K562 (cell line): ENCODE data around the gene CFAP44. TPM values are rescaled to one million over a fixed set of nuclear protein-coding genes. Genes with fewer than 3 reads are reported as not detected.

Source experiments
- ATAC-seq: fragments of 200-7000 bp; cut with Tn5 transposase; 3 replicates; pipeline ENCODE4 v1.9.1; 2020; ENCODE audit warnings: moderate library complexity
- BruUV-seq: library from RNA; stranded (reverse); fragments of 400-500 nt; replicated peaks from 2 replicates; lab custom pipeline; 2021; lab: Mats Ljungman, UMichigan
- CTCF ChIA-PET: fragments of 300-600 bp; formaldehyde crosslinking; extraction: SDS; loops from one replicate; lab custom pipeline; 2021; ENCODE audit warnings: low intra/inter-chr PET ratio; lab: Yijun Ruan, JAX
- POLR2A ChIA-PET: fragments of 300-600, 350-650 bp; sonication (Branson Sonifier 250); formaldehyde crosslinking; extraction: SDS; loops from one replicate; lab custom pipeline; 2021; ENCODE audit warnings: antibody characterized with exemption, inconsistent platforms; lab: Yijun Ruan, JAX
- DNase-seq, 4 experiments: peaks; one replicate each; pipeline versions ENCODE4 v3.0.0 to v3.0.0-alpha.2; 2011 to 2018; ENCODE audit warnings: low spot score in 3 of 4, mixed read lengths in 3 of 4; ENCODE audit errors: extremely low read depth in 1 of 4
- FAIRE-seq: peaks from 2 replicates; lab custom pipeline; 2011; peaks lifted over from hg19 to GRCh38; lab: Jason Lieb, UNC
- H2AFZ ChIP-seq: 2 replicates; pipeline ENCODE4 v1.6.0; 2011; ENCODE audit warnings: low read depth, low read length, control low read depth, inconsistent platforms
- H3K27ac ChIP-seq: fragments of 200-600 bp; 3 replicates; pipeline ENCODE4 v1.8.0; 2011; ENCODE audit warnings: low read depth, mild to moderate bottlenecking, control low read depth, inconsistent platforms, low read length, moderate library complexity, mixed read lengths; ENCODE audit errors: extremely low read depth
- H3K27me3 ChIP-seq, 2 experiments: fragments of 300-600 bp in 1 of 2; 2 replicates in 1 of 2; 3 replicates in 1 of 2; pipeline versions ENCODE4 v1.6.0 to v1.8.0; 2011; ENCODE audit warnings: inconsistent platforms in 2 of 2, low read length in 2 of 2, mild to moderate bottlenecking in 1 of 2, mixed read lengths in 1 of 2, moderate library complexity in 1 of 2; ENCODE audit not compliant: control insufficient read depth in 2 of 2, insufficient read depth in 2 of 2
- H3K36me3 ChIP-seq: fragments of 300-600 bp; 3 replicates; pipeline ENCODE4 v1.8.0; 2011; ENCODE audit warnings: mild to moderate bottlenecking, low read length, inconsistent platforms; ENCODE audit not compliant: control insufficient read depth, insufficient read depth
- H3K4me1 ChIP-seq, 2 experiments: fragments of 200-600 bp in 1 of 2; replicated peaks in 1 of 2; 2 replicates in 1 of 2; 3 replicates in 1 of 2; pipeline versions ENCODE4 v1.5.1 to v1.8.0; 2011; ENCODE audit warnings: inconsistent platforms in 2 of 2, low read length in 2 of 2, mild to moderate bottlenecking in 1 of 2, mixed read lengths in 1 of 2, moderate library complexity in 1 of 2; ENCODE audit not compliant: control insufficient read depth in 2 of 2, insufficient read depth in 2 of 2
- H3K4me2 ChIP-seq: 2 replicates; pipeline ENCODE4 v1.6.1; 2011; ENCODE audit warnings: low read length, control low read depth, inconsistent platforms, mixed read lengths; ENCODE audit not compliant: insufficient read depth
- H3K4me3 ChIP-seq: fragments of 200-600 bp; sonication (generic), shearing (Covaris generic); 2 replicates; pipeline ENCODE4 v1.5.1; 2016; ENCODE audit warnings: control low read depth, inconsistent platforms
- H3K79me2 ChIP-seq: fragments of 200-600 bp; 3 replicates; pipeline ENCODE4 v1.8.0; 2011; ENCODE audit warnings: low read length, inconsistent platforms; ENCODE audit not compliant: control insufficient read depth, insufficient read depth
- H3K9ac ChIP-seq, 2 experiments: 2 replicates each; pipeline versions ENCODE4 v1.6.0 to v1.6.1; 2011; ENCODE audit warnings: low read depth in 2 of 2, low read length in 2 of 2, control low read depth in 1 of 2, inconsistent platforms in 1 of 2, mild to moderate bottlenecking in 1 of 2, mixed read lengths in 1 of 2; ENCODE audit not compliant: insufficient read depth in 1 of 2
- H3K9me1 ChIP-seq: one replicate; pipeline ENCODE4 v1.6.0; 2011; ENCODE audit warnings: inconsistent platforms, mild to moderate bottlenecking, low read length, moderate library complexity; ENCODE audit not compliant: control insufficient read depth, insufficient read depth
- H3K9me3 ChIP-seq: replicated peaks from 2 replicates; pipeline ENCODE4 v1.5.1; 2011; ENCODE audit warnings: low read depth, low read length, inconsistent platforms; ENCODE audit not compliant: control insufficient read depth, insufficient read depth
- H4K20me1 ChIP-seq: replicated peaks from 2 replicates; pipeline ENCODE4 v1.6.1; 2011; ENCODE audit warnings: low read length, inconsistent platforms, mixed read lengths; ENCODE audit not compliant: control insufficient read depth, insufficient read depth
- ARID1B ChIP-seq: fragments of 450-650 bp; IDR thresholded peaks from 2 replicates; pipeline ENCODE4 v1.6.1; 2016; ENCODE audit warnings: antibody characterized with exemption, mild to moderate bottlenecking, inconsistent platforms
- CLOCK ChIP-seq: fragments of 250-450 bp; sonication (Bioruptor Pico); IDR thresholded peaks from 2 replicates; pipeline ENCODE4 v1.4.0; 2020; ENCODE audit warnings: mild to moderate bottlenecking, moderate library complexity, borderline replicate concordance
- DEAF1 ChIP-seq: fragments of 450-650 bp; formaldehyde crosslinking; IDR thresholded peaks from 2 replicates; pipeline ENCODE4 v1.4.0; 2020; ENCODE audit warnings: mild to moderate bottlenecking, moderate library complexity
- ELF4 ChIP-seq: fragments of 450-650 bp; formaldehyde crosslinking; IDR thresholded peaks from 2 replicates; pipeline ENCODE4 v1.4.0; 2022; ENCODE audit warnings: missing genetic modification characterization
- ETV6 ChIP-seq, 3 experiments: fragments of 150-350 bp in 1 of 3; sonication (generic) in 1 of 3; formaldehyde crosslinking in 1 of 3; IDR thresholded peaks; 2 replicates each; pipeline versions ENCODE4 v1.6.1 to v1.8.0; 2014 to 2022; ENCODE audit warnings: borderline replicate concordance in 2 of 3, low read depth in 2 of 3, antibody characterized with exemption in 1 of 3, low read length in 1 of 3, mild to moderate bottlenecking in 1 of 3, missing genetic modification reagents in 1 of 3
- HDAC1 ChIP-seq, 2 experiments: fragments of 450-650 bp; IDR thresholded peaks; 2 replicates each; pipeline ENCODE4 v1.6.1; 2016 to 2017; ENCODE audit warnings: inconsistent platforms in 1 of 2, mild to moderate bottlenecking in 1 of 2, moderate library complexity in 1 of 2
- HDGF ChIP-seq: fragments of 450-650 bp; IDR thresholded peaks from 2 replicates; pipeline ENCODE4 v1.6.1; 2016
- KAT8 ChIP-seq: fragments of 450-650 bp; IDR thresholded peaks from 2 replicates; pipeline ENCODE4 v1.6.1; 2016; ENCODE audit warnings: low read depth, mild to moderate bottlenecking
- NCOA2 ChIP-seq, 2 experiments: fragments of 450-650 bp; IDR thresholded peaks; 2 replicates each; pipeline ENCODE4 v1.6.1; 2018; ENCODE audit warnings: mild to moderate bottlenecking in 2 of 2, moderate library complexity in 1 of 2; ENCODE audit not compliant: partially characterized antibody in 2 of 2
- POLR3A ChIP-seq: IDR thresholded peaks from 2 replicates; pipeline ENCODE4 v1.6.1; 2011; ENCODE audit warnings: borderline replicate concordance, mild to moderate bottlenecking, moderate library complexity; ENCODE audit not compliant: insufficient read length, insufficient read depth; ENCODE audit errors: extremely low read depth
- PTBP1 ChIP-seq: fragments of 200-400 bp; formaldehyde crosslinking; IDR thresholded peaks from 2 replicates; pipeline ENCODE4 v1.6.1; 2017; ENCODE audit warnings: low read depth, low read length
- SPI1 ChIP-seq: IDR thresholded peaks from 2 replicates; pipeline ENCODE4 v1.6.1; 2011; ENCODE audit warnings: low read depth, low read length, control low read depth, borderline replicate concordance
- TRIM24 ChIP-seq, 2 experiments: fragments of 450-650 bp; IDR thresholded peaks; 2 replicates each; pipeline ENCODE4 v1.6.1; 2016
- ZFP30 ChIP-seq: fragments of 250-450 bp; sonication (Bioruptor Pico); IDR thresholded peaks from 2 replicates; pipeline ENCODE4 v1.8.0; 2022; ENCODE audit warnings: moderate library complexity, mild to moderate bottlenecking, inconsistent platforms, borderline replicate concordance
- ZMIZ1 ChIP-seq, 2 experiments: fragments of 150-350 bp in 1 of 2; IDR thresholded peaks; 2 replicates each; pipeline ENCODE4 v1.6.1; 2012 to 2016; ENCODE audit warnings: low read depth in 2 of 2, low read length in 2 of 2, mild to moderate bottlenecking in 1 of 2, moderate library complexity in 1 of 2
- ZNF707 ChIP-seq: fragments of 250-450 bp; sonication (Bioruptor Pico); conservative IDR thresholded peaks from 2 replicates; pipeline ENCODE4 v1.8.0; 2022; ENCODE audit warnings: inconsistent platforms, mild to moderate bottlenecking, moderate library complexity
- in situ Hi-C: fragments of 300-500 bp; cut with MboI; formaldehyde crosslinking; loops from 4 replicates; pipeline ENCODE4 v1.15.0; 2018; ENCODE audit warnings: inconsistent platforms, mixed read lengths
- intact Hi-C: fragments of 100-400 bp; cut with micrococcal nuclease; formaldehyde crosslinking; loops from 2 replicates; pipeline ENCODE4 v1.14.2; 2022
- polyA plus RNA-seq, 8 experiments: library from polyadenylated mRNA; depleted of rRNA in 4 of 8; stranded (reverse) in 5 of 8; unstranded in 3 of 8; fragments of >200 nt; fragmentation: Nextera tagmentation in 2 of 8; fragmentation: Illumina TruSeq in 1 of 8; extraction: Ambion mirVana in 2 of 8; extraction: Trizol in 1 of 8; gene quantifications; 2 replicates each; pipeline versions ENCODE4 v1.2.1 to v1.2.3, GENCODE V29; 2011 to 2014; ENCODE audit warnings: inconsistent platforms in 1 of 8, missing spikeins in 1 of 8
- total RNA-seq, 7 experiments: library from RNA; depleted of rRNA in 6 of 7; stranded (reverse); fragments of >200 nt in 6 of 7; fragmentation: Illumina TruSeq in 2 of 7; extraction: Trizol in 2 of 7; gene quantifications; 2 replicates each; pipeline versions ENCODE4 v1.2.1 to v1.2.3, GENCODE V29; 2011 to 2021; ENCODE audit warnings: low replicate concordance in 1 of 7

Gene CFAP44
- total and polyA plus RNA-seq, 9 of the 15 experiments (the other 6 are each of a cell fraction or from before 2014, with no cell fraction given) = 0.29 to 2.4 (median 1.1) TPM

GRCh38 chr3:113455446-113455845 is 14.2 kb upstream of the CFAP44 start:
- ChIA-PET POLR2A (no interaction called here), CTCF (no interaction called here)
- no peaks in the 10 kb centered on the region for H3K79me2 ChIP-seq
- no peak overlapping the region for H2AFZ ChIP-seq
- no peaks in the 10 kb centered on the region for H3K9me3 ChIP-seq
- H3K4me3 ChIP-seq = no peak overlapping the region
- H3K9me1 ChIP-seq = no peaks in the 10 kb centered on the region
- BruUV-seq = no TSS peak
- no peak for ATAC-seq
- no peaks in the 10 kb centered on the region for H3K4me1 ChIP-seq
- DNase-seq = no peak
- intact Hi-C loops = no loop called here
- in situ Hi-C loops = no loop called here
- H3K4me2 ChIP-seq = no peak overlapping the region
- H4K20me1 ChIP-seq = no peaks in the 10 kb centered on the region
- peaks cover 11% of the 10 kb centered on the region; the same call in 2 of the 3 replicates for H3K36me3 ChIP-seq
- H3K27me3 ChIP-seq = no peaks in the 10 kb centered on the region
- no peak overlapping the region for H3K9ac ChIP-seq
- H3K27ac ChIP-seq = no peak overlapping the region
- FAIRE-seq = no peak
- TF ChIP-seq NCOA2 (IDR thresholded peaks at IDR 0.05; ENCODE audit: partially characterized antibody in 2 of 2) (no peak), DEAF1 (CRISPR knock-in tag) (no peak), HDGF (no peak), SPI1 (no peak), CLOCK (no peak), ETV6 (IDR thresholded peaks at IDR 0.05; ENCODE audit: borderline replicate concordance in 1 of 2, low read depth in 2 of 2, low read length in 1 of 2) (no peak), ETV6 (CRISPR knock-in tag; IDR thresholded peaks at IDR 0.05; ENCODE audit: borderline replicate concordance) (no peak), TRIM24 (IDR thresholded peaks at IDR 0.05) (no peak), HDAC1 (IDR thresholded peaks at IDR 0.05) (no peak), ARID1B (no peak), ELF4 (no peak), POLR3A (no peak), PTBP1 (no peak), ZFP30 (CRISPR knock-in tag) (no peak), KAT8 (no peak), ZMIZ1 (IDR thresholded peaks at IDR 0.05; ENCODE audit: low read depth in 2 of 2, low read length in 2 of 2) (no peak), ZNF707 (CRISPR knock-in tag) (no peak)
